ENCODE data around the gene NDUFAF5.
"Not testable (repeated sequence)": the region's sequence is repeated elsewhere in the genome, so short reads cannot be mapped to it uniquely, and the experiment has no call there.

NDUFAF5 gene

GRCh38 chr20:13784893-13785715 is at the start of gene NDUFAF5, which contains the start of gene ESF1:
Gene NDUFAF5, plus strand, starts transcription at chr20:13785028. Its CDS starts 41 bp downstream, at chr20:13785069.
Gene ESF1, minus strand, starts transcription at chr20:13784919. Its CDS starts 1,779 bp downstream, at chr20:13783140.
- DNase-seq: peak; percentile 87

GRCh38 chr20:13735826-13736225 is 49.0 kb upstream of the NDUFAF5 start:
- no peak for DNase-seq

DNA sequence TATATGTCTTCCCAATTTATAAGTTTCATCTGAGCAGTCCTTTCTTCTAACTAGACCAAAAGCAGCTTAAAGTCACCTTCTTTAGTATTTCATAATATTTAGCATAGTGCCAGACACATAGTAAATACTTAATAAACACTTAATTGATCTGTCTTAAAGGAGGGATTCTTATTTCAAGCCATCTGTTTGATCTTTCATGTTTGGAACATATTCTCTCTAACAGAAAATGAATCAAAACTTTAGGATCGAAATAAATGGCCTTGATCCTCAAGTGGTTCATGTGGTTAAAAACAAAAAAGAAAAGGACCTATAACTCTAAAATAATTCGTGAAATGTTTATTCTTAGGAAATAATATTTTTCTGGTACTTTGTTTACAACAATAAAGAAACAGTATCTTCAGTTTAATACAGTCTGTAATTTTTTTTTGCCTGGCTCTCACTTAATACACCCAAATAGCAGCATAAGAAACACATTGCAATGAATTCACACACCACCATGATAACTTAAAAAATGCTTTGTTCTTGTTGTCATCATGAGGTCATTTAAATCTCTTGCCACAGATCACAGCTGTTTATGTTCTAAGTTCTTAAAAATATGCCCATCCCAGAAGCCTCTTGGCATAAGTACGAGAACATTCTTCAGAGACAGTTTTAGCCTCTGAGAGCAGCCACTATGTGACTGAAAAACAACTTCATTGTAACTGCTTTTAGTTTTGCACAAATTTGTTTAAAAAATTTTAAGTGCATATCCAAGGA is 48.2 kb upstream of the NDUFAF5 start:
- DNase-seq: no peak

DNA sequence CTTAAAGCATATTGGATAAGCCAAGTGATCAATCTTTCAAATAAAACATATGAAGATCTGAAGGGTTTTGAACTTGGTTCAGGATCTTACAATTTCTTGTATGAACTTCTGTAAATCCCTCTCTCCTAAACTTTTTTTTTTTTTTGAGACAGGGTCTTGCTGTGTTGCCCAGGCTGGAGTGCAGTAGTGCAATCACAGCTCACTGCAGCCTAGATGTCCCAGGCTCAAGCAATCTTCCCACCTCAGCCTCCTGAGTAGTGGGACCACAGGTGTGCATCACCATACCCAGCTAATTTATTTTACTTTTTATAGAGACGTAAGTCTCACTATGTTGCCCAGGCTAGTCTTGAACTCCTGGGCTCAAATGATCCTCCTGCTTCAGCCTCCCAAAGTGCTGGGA is 46.6 kb upstream of the NDUFAF5 start:
- DNase-seq: not testable (repeated sequence)

DNA sequence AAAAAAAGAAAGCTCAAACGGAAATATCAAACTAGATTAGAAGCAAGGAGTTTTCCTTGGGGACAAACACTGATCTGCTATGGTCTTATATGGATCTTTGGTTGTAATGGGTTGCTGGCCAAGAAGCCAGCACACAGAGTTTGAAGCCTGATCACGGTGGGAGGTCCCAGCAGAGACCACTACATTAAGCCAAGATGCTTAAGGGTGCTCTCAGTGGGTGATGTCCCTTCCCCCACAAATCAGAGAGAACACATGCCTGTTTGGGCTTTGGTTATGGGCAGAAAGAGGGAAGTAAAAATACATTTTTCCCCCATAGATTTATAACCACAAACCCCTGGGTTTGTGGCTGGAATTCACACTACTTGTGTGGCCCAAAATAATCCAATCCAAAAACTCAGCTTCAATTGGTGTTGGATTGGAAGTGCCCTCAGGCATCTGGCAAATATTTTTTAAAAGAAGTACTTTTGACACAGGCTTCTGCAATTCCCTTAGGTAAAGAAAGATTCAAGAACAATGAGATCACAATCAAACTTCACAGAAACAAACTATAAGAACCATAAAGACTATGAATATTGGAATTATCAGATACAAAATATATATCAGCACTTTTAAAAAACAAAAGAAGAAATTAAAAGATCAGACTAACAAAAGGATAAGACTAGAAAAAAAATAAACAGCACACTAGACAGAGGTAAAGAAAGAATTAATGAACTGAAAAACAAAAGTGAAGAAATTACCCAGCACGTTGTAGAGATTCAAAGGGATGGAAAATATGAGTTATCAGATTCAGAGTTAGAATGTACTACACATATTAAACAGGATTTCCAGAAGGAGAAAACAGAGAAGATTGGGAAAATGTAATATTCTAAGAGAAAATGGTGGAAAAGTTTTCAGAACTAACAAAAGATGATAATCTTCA is 44.8 kb upstream of the NDUFAF5 start:
- no peak for DNase-seq

- DNase-seq: no peak
These were observed 42.9 kb upstream of the NDUFAF5 start for GRCh38 chr20:13741879-13742278.

GRCh38 chr20:13744352-13744751 is 40.5 kb upstream of the NDUFAF5 start:
- DNase-seq: no peak

- DNase-seq: no peak
These were observed 39.0 kb upstream of the NDUFAF5 start for GRCh38 chr20:13745784-13746183.

- DNase-seq: no peak
These were observed 35.0 kb upstream of the NDUFAF5 start for GRCh38 chr20:13749811-13750210.

- no peak for DNase-seq
These were observed 31.3 kb upstream of the NDUFAF5 start for GRCh38 chr20:13753436-13754036.

GRCh38 chr20:13755809-13756208 is 29.0 kb upstream of the NDUFAF5 start:
- DNase-seq: no peak

GRCh38 chr20:13756551-13756950 is 28.3 kb upstream of the NDUFAF5 start:
- no peak for DNase-seq

DNA sequence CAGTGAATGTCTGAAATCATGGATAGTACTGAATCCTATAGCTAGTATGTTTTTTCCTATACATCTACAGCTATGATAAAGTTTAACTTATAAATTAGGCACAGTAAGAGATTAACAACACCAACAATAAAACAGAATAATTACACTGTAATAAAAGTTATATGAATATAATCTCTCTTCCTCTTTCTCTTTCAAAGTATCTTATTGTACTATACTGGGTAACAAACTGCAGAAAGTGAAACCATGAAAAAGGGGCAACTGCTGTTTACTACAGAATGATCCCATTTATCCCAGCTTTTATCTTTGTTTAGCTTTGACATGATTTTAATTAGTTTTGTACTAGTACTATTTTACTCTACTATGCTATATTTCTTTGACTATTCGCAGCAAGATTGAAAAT is 25.9 kb upstream of the NDUFAF5 start:
- no peak for DNase-seq

DNA sequence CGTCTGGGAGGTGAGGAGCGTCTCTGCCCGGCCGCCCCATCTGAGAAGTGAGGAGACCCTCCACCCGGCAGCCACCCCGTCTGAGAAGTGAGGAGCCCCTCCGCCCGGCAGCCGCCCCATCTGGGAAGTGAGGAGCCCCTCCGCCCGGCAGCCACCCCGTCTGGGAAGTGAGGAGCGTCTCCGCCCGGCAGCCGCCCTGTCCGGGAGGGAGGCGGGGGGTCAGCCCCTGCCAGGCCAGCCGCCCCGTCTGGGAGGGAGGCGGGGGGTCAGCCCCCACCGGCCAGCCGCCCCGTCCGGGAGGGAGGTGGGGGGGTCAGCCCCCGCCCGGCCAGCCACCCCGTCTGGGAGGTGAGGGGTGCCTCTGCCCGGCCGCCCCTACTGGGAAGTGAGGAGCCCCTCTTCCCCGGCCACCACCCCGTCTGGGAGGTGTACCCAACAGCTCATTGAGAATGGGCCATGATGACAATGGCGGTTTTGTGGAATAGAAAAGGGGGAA is 24.3 kb upstream of the NDUFAF5 start:
- DNase-seq: not testable (repeated sequence)

- DNase-seq: no peak
These were observed 19.5 kb upstream of the NDUFAF5 start for GRCh38 chr20:13765299-13765698.

- DNase-seq: no peak
These were observed 18.9 kb upstream of the NDUFAF5 start for GRCh38 chr20:13765868-13766416.

DNA sequence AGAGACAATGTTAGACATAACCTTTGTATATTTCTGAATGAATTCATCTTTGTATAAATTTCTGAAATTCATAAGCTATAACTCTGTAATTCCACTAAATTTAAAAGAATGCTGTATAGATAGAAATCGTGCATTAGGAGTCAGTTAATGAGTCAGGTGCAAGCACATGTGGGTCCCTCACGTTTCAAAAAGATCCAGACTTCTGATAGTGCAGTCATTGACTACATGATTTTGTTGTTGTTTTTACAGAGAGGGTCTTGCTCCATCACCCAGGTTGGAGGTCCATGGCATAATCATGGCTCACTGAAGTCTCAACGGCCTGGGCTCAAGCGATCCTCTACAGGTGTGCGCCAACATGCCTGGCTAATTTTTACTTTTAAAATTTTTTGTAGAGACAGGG is 14.7 kb upstream of the NDUFAF5 start:
- no peak for DNase-seq

GRCh38 chr20:13771853-13772453 is 12.9 kb upstream of the NDUFAF5 start:
- no peak for DNase-seq

GRCh38 chr20:13772529-13772928 is 12.3 kb upstream of the NDUFAF5 start:
- DNase-seq: no peak

- DNase-seq: no peak
These were observed 9.0 kb upstream of the NDUFAF5 start for GRCh38 chr20:13775867-13776266.

GRCh38 chr20:13777171-13777601 is 7.6 kb upstream of the NDUFAF5 start:
- no peak for DNase-seq

- no peak for DNase-seq
These were observed 6.0 kb upstream of the NDUFAF5 start for GRCh38 chr20:13778827-13779226.
